ENCODE measurements around the gene SETD1A.

DNA sequence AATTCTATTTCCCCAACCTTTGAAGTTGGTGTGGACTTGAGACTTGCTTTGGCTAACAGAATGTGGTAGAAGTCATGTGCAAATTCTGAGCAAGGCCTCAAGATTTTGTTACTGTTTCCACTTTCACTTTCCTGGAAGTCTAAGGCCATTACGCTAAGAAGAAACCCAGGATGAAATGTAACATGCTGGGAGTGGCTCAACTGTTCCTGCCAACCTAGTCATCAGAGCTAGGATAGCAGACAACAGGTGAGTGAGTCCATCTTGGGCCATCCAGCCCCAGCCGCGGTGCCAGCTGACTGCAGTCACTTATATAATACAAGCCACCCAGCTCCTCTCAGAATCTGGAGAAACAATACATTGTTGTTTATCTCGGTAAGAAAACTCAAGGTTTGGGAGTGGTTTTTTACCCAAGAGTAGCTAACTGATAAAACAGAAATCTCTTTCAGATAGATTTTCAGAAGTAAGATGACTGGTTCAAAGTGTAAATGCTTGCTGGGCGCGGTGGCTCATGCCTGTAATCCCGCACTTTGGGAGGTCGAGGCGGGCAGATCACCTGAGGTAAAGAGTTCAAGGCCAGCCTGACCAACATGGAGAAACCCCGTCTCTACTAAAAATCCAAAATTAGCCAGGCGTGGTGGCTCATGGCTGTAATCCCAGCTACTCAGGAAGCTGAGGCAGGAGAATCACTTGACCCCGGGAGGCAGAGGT is 65.1 kb downstream of the SETD1A start:
- TF ChIP-seq, protein P1, sequence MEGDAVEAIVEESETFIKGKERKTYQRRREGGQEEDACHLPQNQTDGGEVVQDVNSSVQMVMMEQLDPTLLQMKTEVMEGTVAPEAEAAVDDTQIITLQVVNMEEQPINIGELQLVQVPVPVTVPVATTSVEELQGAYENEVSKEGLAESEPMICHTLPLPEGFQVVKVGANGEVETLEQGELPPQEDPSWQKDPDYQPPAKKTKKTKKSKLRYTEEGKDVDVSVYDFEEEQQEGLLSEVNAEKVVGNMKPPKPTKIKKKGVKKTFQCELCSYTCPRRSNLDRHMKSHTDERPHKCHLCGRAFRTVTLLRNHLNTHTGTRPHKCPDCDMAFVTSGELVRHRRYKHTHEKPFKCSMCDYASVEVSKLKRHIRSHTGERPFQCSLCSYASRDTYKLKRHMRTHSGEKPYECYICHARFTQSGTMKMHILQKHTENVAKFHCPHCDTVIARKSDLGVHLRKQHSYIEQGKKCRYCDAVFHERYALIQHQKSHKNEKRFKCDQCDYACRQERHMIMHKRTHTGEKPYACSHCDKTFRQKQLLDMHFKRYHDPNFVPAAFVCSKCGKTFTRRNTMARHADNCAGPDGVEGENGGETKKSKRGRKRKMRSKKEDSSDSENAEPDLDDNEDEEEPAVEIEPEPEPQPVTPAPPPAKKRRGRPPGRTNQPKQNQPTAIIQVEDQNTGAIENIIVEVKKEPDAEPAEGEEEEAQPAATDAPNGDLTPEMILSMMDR (IDR thresholded peaks at IDR 0.05; ENCODE audit: insufficient read depth, low read length) = no peak
- TF ChIP-seq GABPA (IDR thresholded peaks at IDR 0.05; ENCODE audit: low read depth) (no peak), POLR2AphosphoS5 (IDR thresholded peaks at IDR 0.05; ENCODE audit: low read depth) (no peak)
- TF ChIP-seq, protein P2, sequence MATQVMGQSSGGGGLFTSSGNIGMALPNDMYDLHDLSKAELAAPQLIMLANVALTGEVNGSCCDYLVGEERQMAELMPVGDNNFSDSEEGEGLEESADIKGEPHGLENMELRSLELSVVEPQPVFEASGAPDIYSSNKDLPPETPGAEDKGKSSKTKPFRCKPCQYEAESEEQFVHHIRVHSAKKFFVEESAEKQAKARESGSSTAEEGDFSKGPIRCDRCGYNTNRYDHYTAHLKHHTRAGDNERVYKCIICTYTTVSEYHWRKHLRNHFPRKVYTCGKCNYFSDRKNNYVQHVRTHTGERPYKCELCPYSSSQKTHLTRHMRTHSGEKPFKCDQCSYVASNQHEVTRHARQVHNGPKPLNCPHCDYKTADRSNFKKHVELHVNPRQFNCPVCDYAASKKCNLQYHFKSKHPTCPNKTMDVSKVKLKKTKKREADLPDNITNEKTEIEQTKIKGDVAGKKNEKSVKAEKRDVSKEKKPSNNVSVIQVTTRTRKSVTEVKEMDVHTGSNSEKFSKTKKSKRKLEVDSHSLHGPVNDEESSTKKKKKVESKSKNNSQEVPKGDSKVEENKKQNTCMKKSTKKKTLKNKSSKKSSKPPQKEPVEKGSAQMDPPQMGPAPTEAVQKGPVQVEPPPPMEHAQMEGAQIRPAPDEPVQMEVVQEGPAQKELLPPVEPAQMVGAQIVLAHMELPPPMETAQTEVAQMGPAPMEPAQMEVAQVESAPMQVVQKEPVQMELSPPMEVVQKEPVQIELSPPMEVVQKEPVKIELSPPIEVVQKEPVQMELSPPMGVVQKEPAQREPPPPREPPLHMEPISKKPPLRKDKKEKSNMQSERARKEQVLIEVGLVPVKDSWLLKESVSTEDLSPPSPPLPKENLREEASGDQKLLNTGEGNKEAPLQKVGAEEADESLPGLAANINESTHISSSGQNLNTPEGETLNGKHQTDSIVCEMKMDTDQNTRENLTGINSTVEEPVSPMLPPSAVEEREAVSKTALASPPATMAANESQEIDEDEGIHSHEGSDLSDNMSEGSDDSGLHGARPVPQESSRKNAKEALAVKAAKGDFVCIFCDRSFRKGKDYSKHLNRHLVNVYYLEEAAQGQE (IDR thresholded peaks at IDR 0.05; ENCODE audit: insufficient replicate concordance, low read depth) = no peak
